Lower leg skin (tissue), 3 donors: ENCODE data around the gene CACNB2.

ENCODE experiments used
- POLR2A ChIP-seq, 2 donors: fragments of 450-650 bp; IDR thresholded peaks; one replicate each; pipeline ENCODE4 v1.6.1; 2016 to 2017; ENCODE audit warnings: antibody characterized with exemption in 2 of 2, mild to moderate bottlenecking in 1 of 2, moderate library complexity in 1 of 2
- TF ChIP-seq, protein P1 (sequence below), 3 donors: fragments of 450-650 bp; IDR thresholded peaks; one replicate each; pipeline ENCODE4 v1.5.1; 2016; ENCODE audit warnings: antibody characterized with exemption in 3 of 3, mild to moderate bottlenecking in 3 of 3, moderate library complexity in 2 of 3

DNA sequence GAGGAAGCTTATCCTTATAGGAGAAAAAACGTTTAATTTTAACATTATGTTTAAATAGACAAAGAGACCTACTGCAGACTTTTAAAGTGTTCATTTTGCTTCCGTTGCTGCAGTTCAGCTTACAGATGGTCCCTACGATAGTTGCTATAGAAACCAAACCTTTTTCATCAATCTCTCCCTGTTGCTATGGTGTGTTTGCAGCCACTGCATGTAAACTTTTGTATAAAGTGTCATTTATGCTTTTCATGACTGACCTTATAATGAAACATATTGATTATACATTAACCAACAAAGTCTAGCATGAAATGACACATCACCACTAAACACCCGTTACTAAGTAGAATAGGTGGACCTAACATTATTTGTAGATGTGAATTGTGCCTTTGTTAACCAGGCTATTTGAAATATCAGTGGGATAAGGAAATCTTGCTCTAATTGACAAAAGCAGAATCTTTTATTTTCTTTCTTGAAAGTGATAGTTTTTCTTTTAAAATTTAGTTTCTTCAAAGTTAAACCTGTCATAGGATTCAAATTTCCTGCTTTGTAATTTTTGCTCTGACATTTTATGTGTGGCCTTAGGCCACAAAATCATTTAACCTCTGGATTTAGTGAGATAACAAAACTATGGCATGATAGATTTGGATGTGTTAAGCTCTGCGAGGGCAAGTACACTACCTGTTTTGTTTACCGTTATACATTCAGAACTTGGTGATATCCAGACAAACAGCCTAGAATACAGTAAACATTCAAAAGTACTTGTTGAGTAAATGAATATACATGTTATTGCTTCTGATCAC lies 64.0 kb downstream of the CACNB2 start:
- TF ChIP-seq, protein P1, sequence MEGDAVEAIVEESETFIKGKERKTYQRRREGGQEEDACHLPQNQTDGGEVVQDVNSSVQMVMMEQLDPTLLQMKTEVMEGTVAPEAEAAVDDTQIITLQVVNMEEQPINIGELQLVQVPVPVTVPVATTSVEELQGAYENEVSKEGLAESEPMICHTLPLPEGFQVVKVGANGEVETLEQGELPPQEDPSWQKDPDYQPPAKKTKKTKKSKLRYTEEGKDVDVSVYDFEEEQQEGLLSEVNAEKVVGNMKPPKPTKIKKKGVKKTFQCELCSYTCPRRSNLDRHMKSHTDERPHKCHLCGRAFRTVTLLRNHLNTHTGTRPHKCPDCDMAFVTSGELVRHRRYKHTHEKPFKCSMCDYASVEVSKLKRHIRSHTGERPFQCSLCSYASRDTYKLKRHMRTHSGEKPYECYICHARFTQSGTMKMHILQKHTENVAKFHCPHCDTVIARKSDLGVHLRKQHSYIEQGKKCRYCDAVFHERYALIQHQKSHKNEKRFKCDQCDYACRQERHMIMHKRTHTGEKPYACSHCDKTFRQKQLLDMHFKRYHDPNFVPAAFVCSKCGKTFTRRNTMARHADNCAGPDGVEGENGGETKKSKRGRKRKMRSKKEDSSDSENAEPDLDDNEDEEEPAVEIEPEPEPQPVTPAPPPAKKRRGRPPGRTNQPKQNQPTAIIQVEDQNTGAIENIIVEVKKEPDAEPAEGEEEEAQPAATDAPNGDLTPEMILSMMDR (IDR thresholded peaks at IDR 0.05) = no peak
- TF ChIP-seq POLR2A (IDR thresholded peaks at IDR 0.05) = no peak
